B cell (primary cell): ENCODE data around the gene EDAR. TPM values are rescaled to one million over a fixed set of nuclear protein-coding genes. Genes with fewer than 3 reads are reported as not detected.

Source experiments
- ATAC-seq: fragments of 200-7000 bp; cut with Tn5 transposase; one replicate; pipeline ENCODE4 v1.10.0; 2021; ENCODE audit warnings: low read depth, mild to moderate bottlenecking, moderate number of reproducible peaks, moderate library complexity
- CTCF ChIA-PET: fragments of 350-600 bp; sonication (Branson Sonifier 250); formaldehyde crosslinking; loops from one replicate; lab custom pipeline; 2021; ENCODE audit warnings: antibody characterized with exemption, inconsistent platforms; lab: Charles Lee
- POLR2A ChIA-PET: fragments of 350-600 bp; sonication (Branson Sonifier 250); formaldehyde crosslinking; loops from one replicate; lab custom pipeline; 2021; ENCODE audit warnings: antibody characterized with exemption; lab: Charles Lee
- DNase-seq: peaks from one replicate; pipeline ENCODE4 v3.0.0; 2013
- H2AFZ ChIP-seq: 2 replicates; pipeline ENCODE4 v1.6.1; 2012; ENCODE audit warnings: mild to moderate bottlenecking, low read depth, low read length; ENCODE audit not compliant: insufficient read depth, poor library complexity, severe bottlenecking
- H3K27ac ChIP-seq, 2 donors: 1 replicate in 1 of 2; 2 replicates in 1 of 2; pipeline ENCODE4 v1.5.1; 2012 to 2013; ENCODE audit warnings: low read length in 2 of 2, mild to moderate bottlenecking in 2 of 2, moderate library complexity in 1 of 2
- H3K27me3 ChIP-seq, 4 experiments: fragments of 200-600 bp in 1 of 4; sonication (generic) in 1 of 4; replicated peaks in 1 of 4; 1 replicate in 2 of 4; 2 replicates in 2 of 4; pipeline versions ENCODE4 v1.6.1 to v1.7.0; 2013 to 2016; ENCODE audit warnings: low read length in 3 of 4, mild to moderate bottlenecking in 2 of 4, mixed read lengths in 1 of 4, moderate library complexity in 1 of 4; ENCODE audit not compliant: insufficient read depth in 4 of 4, control insufficient read depth in 3 of 4; ENCODE audit errors: control extremely low read depth in 1 of 4
- H3K36me3 ChIP-seq, 2 experiments: replicated peaks in 1 of 2; 1 replicate in 1 of 2; 2 replicates in 1 of 2; pipeline versions ENCODE4 v1.6.1 to v1.7.1; 2013; ENCODE audit warnings: low read length in 1 of 2; ENCODE audit not compliant: insufficient read depth in 2 of 2, control insufficient read depth in 1 of 2; ENCODE audit errors: control extremely low read depth in 1 of 2, extremely low read depth in 1 of 2
- H3K4me1 ChIP-seq, 2 donors: fragments of 200-600 bp in 1 of 2; sonication (generic) in 1 of 2; 1 replicate in 1 of 2; 2 replicates in 1 of 2; pipeline versions ENCODE4 v1.5.1 to v1.6.1; 2013 to 2017; ENCODE audit warnings: low read length in 2 of 2; ENCODE audit not compliant: control insufficient read depth in 2 of 2, insufficient read depth in 2 of 2
- H3K4me2 ChIP-seq: replicated peaks from 2 replicates; pipeline ENCODE3; 2012; ENCODE audit warnings: mild to moderate bottlenecking, low read depth, low read length; ENCODE audit not compliant: poor library complexity, severe bottlenecking
- H3K4me3 ChIP-seq, 5 experiments: fragments of 200-600 bp in 1 of 5; sonication (generic) in 1 of 5; 1 replicate in 3 of 5; 2 replicates in 2 of 5; pipeline versions ENCODE4 v1.5.1 to v1.7.0; 2011 to 2016; ENCODE audit warnings: low read length in 4 of 5, mild to moderate bottlenecking in 4 of 5, low read depth in 2 of 5, control low read depth in 1 of 5, moderate library complexity in 1 of 5; ENCODE audit not compliant: insufficient read depth in 1 of 5; ENCODE audit errors: control extremely low read depth in 1 of 5, extremely low read depth in 1 of 5
- H3K79me2 ChIP-seq: fragments of 200-600 bp; sonication (generic); one replicate; pipeline ENCODE4 v1.6.0; 2016; ENCODE audit warnings: low read length; ENCODE audit not compliant: control insufficient read depth, insufficient read depth
- H3K9ac ChIP-seq: fragments of 200-600 bp; sonication (generic); 2 replicates; pipeline ENCODE4 v1.6.1; 2017; ENCODE audit warnings: mild to moderate bottlenecking, low read length, moderate library complexity
- H3K9me3 ChIP-seq, 3 donors: one replicate each; pipeline versions ENCODE4 v1.6.1 to v1.7.1; 2013; ENCODE audit warnings: low read length in 2 of 3; ENCODE audit not compliant: control insufficient read depth in 2 of 3, insufficient read depth in 1 of 3; ENCODE audit errors: control extremely low read depth in 1 of 3
- H4K20me1 ChIP-seq: 2 replicates; pipeline ENCODE4 v1.6.0; 2012; ENCODE audit warnings: mild to moderate bottlenecking, low read length; ENCODE audit not compliant: insufficient read depth, control insufficient read depth, poor library complexity, severe bottlenecking
- H3K27ac Mint-ChIP-seq: one replicate; pipeline ENCODE4 v1.8.0; 2021; ENCODE audit warnings: mixed read lengths
- H3K27me3 Mint-ChIP-seq: one replicate; pipeline ENCODE4 v1.8.0; 2021; ENCODE audit warnings: mixed read lengths
- H3K4me1 Mint-ChIP-seq: one replicate; pipeline ENCODE4 v1.8.0; 2021; ENCODE audit warnings: mixed read lengths
- H3K4me3 Mint-ChIP-seq: one replicate; pipeline ENCODE4 v1.8.0; 2021; ENCODE audit warnings: mixed read lengths
- H3K9me3 Mint-ChIP-seq: one replicate; pipeline ENCODE4 v1.8.0; 2022; ENCODE audit warnings: mixed read lengths; ENCODE audit not compliant: insufficient read depth
- CTCF ChIP-seq: fragments of 200-600 bp; IDR thresholded peaks from one replicate; pipeline ENCODE4 v1.8.0; 2022; ENCODE audit warnings: antibody characterized with exemption, mild to moderate bottlenecking
- EZH2 ChIP-seq: IDR thresholded peaks from 2 replicates; pipeline ENCODE4 v1.6.1; 2012; ENCODE audit warnings: borderline replicate concordance, low read depth, mild to moderate bottlenecking, moderate library complexity, low read length; ENCODE audit not compliant: insufficient read depth, poor library complexity, severe bottlenecking
- WGBS: methylation state at CpG from one replicate; pipeline ENCODE4 v1.1.5; 2013; ENCODE audit warnings: missing lambda C conversion rate; ENCODE audit not compliant: insufficient coverage; 5-methylcytosine and 5-hydroxymethylcytosine counted together
- intact Hi-C: fragments of 100-400 bp; cut with micrococcal nuclease; formaldehyde crosslinking; loops from one replicate; pipeline ENCODE4 v1.10.0; 2022
- polyA plus RNA-seq: library from polyadenylated mRNA; depleted of rRNA; stranded (reverse); fragments of >200 nt; gene quantifications from 2 replicates; pipeline ENCODE4 v1.2.3, GENCODE V29; 2012
- total RNA-seq, 2 donors: library from RNA; stranded (reverse); fragments of 120-200 nt in 1 of 2; gene quantifications; 1 replicate in 1 of 2; 2 replicates in 1 of 2; pipeline versions ENCODE4 v1.2.3 to v1.2.4, GENCODE V29; 2013 to 2022

The EDAR gene
- total and polyA plus RNA-seq, 2 donors (not counting 1 experiment from before 2014, with no cell fraction given) = 0.03 TPM; not detected in 1

- ChIA-PET POLR2A (no interaction called here), CTCF (no interaction called here)
- H3K4me1 Mint-ChIP-seq = no peaks in the 10 kb centered on the region
- H3K27ac ChIP-seq = no peak overlapping the region
- no peak overlapping the region for H3K9ac ChIP-seq
- no peaks in the 10 kb centered on the region for H3K36me3 ChIP-seq
- H3K27me3 ChIP-seq = no peaks in the 10 kb centered on the region
- DNase-seq (no peak), ATAC-seq (no peak)
- H3K27me3 Mint-ChIP-seq = peaks cover 4% of the 10 kb centered on the region
- no peak overlapping the region for H3K27ac Mint-ChIP-seq
- no peak overlapping the region for H3K4me3 ChIP-seq
- intact Hi-C loops = no loop called here
- no peaks in the 10 kb centered on the region for H3K79me2 ChIP-seq
- no peak overlapping the region for H3K4me2 ChIP-seq
- WGBS = 83% methylated on average over 7 of the region's 7 CpGs
- TF ChIP-seq EZH2 = no peak
- no peaks in the 10 kb centered on the region for H3K9me3 Mint-ChIP-seq
- H2AFZ ChIP-seq = no peak overlapping the region
- H3K4me1 ChIP-seq = no peaks in the 10 kb centered on the region
- no peak overlapping the region for H3K4me3 Mint-ChIP-seq
- H4K20me1 ChIP-seq = no peaks in the 10 kb centered on the region
- H3K9me3 ChIP-seq = no peaks in the 10 kb centered on the region
Measured at GRCh38 chr2:108981846-108982245, 7.2 kb downstream of the EDAR start.

GRCh38 chr2:108980076-108980475 is 8.9 kb downstream of the EDAR start:
- no peaks in the 10 kb centered on the region for H3K79me2 ChIP-seq
- H3K4me1 Mint-ChIP-seq = no peaks in the 10 kb centered on the region
- no peaks in the 10 kb centered on the region for H3K36me3 ChIP-seq
- POLR2A ChIA-PET = no interaction called here
- no peaks in the 10 kb centered on the region for H3K4me1 ChIP-seq
- H3K27ac ChIP-seq = no peak overlapping the region
- H3K9me3 Mint-ChIP-seq = no peaks in the 10 kb centered on the region
- H3K4me3 ChIP-seq = no peak overlapping the region
- DNase-seq = no peak
- intact Hi-C loops = no loop called here
- ATAC-seq = no peak
- H3K9me3 ChIP-seq = no peaks in the 10 kb centered on the region
- no peak overlapping the region for H3K9ac ChIP-seq
- no peak overlapping the region for H3K4me3 Mint-ChIP-seq
- no peaks in the 10 kb centered on the region for H4K20me1 ChIP-seq
- H3K27me3 ChIP-seq = no peaks in the 10 kb centered on the region
- CTCF ChIA-PET = no interaction called here
- no peak overlapping the region for H3K4me2 ChIP-seq
- no peak overlapping the region for H2AFZ ChIP-seq
- WGBS = 91% methylated on average over 2 of the region's 6 CpGs
- no peaks in the 10 kb centered on the region for H3K27me3 Mint-ChIP-seq
- H3K27ac Mint-ChIP-seq = no peak overlapping the region
- no peak for TF ChIP-seq CTCF
- no peak for TF ChIP-seq EZH2
